Measurements from ENCODE around the gene CT47C1. TPM values are rescaled to one million over a fixed set of nuclear protein-coding genes. Genes with fewer than 3 reads are reported as not detected.

CT47C1 gene
- total RNA-seq, 2 experiments from 2014 or later, result not detected

- ATAC-seq (ENCODE audit: poor library complexity) (no peak), DNase-seq (no peak)
- H3K4me3 Mint-ChIP-seq, result no peak overlapping the region
- Histone ChIP-seq H3K36me3 (ENCODE audit: insufficient read depth, low read length) (no peaks in the 10 kb centered on the region), H3K9me3 (ENCODE audit: control insufficient read depth in 1 of 2, insufficient read depth in 1 of 2, low read length in 2 of 2) (no peaks in the 10 kb centered on the region), H3K4me1 (ENCODE audit: insufficient read depth, low read length) (no peaks in the 10 kb centered on the region), H3K27ac (ENCODE audit: low read depth in 1 of 2, low read length in 2 of 2) (no peak overlapping the region), H3K27me3 (ENCODE audit: control insufficient read depth in 1 of 2, insufficient read depth in 2 of 2, low read length in 2 of 2) (peaks cover 4 to 5% of the 10 kb centered on the region in 2 experiments), H3K4me3 (ENCODE audit: low read length) (no peak overlapping the region)
- no peak for TF ChIP-seq CTCF (IDR thresholded peaks at IDR 0.05)
- H3K9me3 Mint-ChIP-seq, result no peaks in the 10 kb centered on the region
- POLR2A ChIA-PET, result no interaction called here
- H3K27me3 Mint-ChIP-seq, result no peaks in the 10 kb centered on the region
- no peak overlapping the region for H3K27ac Mint-ChIP-seq
- H3K36me3 Mint-ChIP-seq (ENCODE audit: low read depth), result no peaks in the 10 kb centered on the region
- intact Hi-C loops (cut with DNase I, micrococcal nuclease), result no loop called here
- CTCF ChIA-PET, result no interaction called here
- H3K4me1 Mint-ChIP-seq (ENCODE audit: low read depth), result no peaks in the 10 kb centered on the region
These were observed 17.1 kb upstream of the CT47C1 start for GRCh38 chrX:119055687-119056086.

GRCh38 chrX:119062750-119063374 lies 9.9 kb upstream of the CT47C1 start:
- H3K4me1 ChIP-seq (ENCODE audit: insufficient read depth, low read length), result no peaks in the 10 kb centered on the region
- no peaks in the 10 kb centered on the region for H3K36me3 ChIP-seq (ENCODE audit: insufficient read depth, low read length)
- no peaks in the 10 kb centered on the region for H3K27me3 Mint-ChIP-seq
- H3K4me1 Mint-ChIP-seq (ENCODE audit: low read depth), result no peaks in the 10 kb centered on the region
- no peak overlapping the region for H3K27ac ChIP-seq (ENCODE audit: low read depth in 1 of 2, low read length in 2 of 2)
- H3K9me3 ChIP-seq (ENCODE audit: control insufficient read depth in 1 of 2, insufficient read depth in 1 of 2, low read length in 2 of 2), result no peaks in the 10 kb centered on the region
- DNase-seq, result no peak
- POLR2A ChIA-PET, result no interaction called here
- no peaks in the 10 kb centered on the region for H3K36me3 Mint-ChIP-seq (ENCODE audit: low read depth)
- no peaks in the 10 kb centered on the region for H3K9me3 Mint-ChIP-seq
- TF ChIP-seq CTCF (IDR thresholded peaks at IDR 0.05), result no peak
- no peak overlapping the region for H3K4me3 Mint-ChIP-seq
- no peaks in the 10 kb centered on the region for H3K27me3 ChIP-seq (ENCODE audit: control insufficient read depth in 1 of 2, insufficient read depth in 2 of 2, low read length in 2 of 2)
- no peak overlapping the region for H3K4me3 ChIP-seq (ENCODE audit: low read length)
- CTCF ChIA-PET, result no interaction called here
- intact Hi-C loops (cut with DNase I, micrococcal nuclease), result no loop called here
- no peak for ATAC-seq (ENCODE audit: poor library complexity)
- no peak overlapping the region for H3K27ac Mint-ChIP-seq

- H3K9me3 Mint-ChIP-seq, result no peaks in the 10 kb centered on the region
These were observed 9.4 kb upstream of the CT47C1 start for GRCh38 chrX:119063428-119063827.

More at GRCh38 chrX:119063428-119063827, 9.4 kb upstream of the CT47C1 start:
- H3K4me1 ChIP-seq (ENCODE audit: insufficient read depth, low read length), result no peaks in the 10 kb centered on the region
- H3K4me3 ChIP-seq (ENCODE audit: low read length), result no peak overlapping the region
- ChIA-PET POLR2A (no interaction called here), CTCF (no interaction called here)
- ATAC-seq (ENCODE audit: poor library complexity) (no peak), DNase-seq (no peak)
- no peak for TF ChIP-seq CTCF (IDR thresholded peaks at IDR 0.05)
- Mint-ChIP-seq H3K27ac (no peak overlapping the region), H3K36me3 (ENCODE audit: low read depth) (no peaks in the 10 kb centered on the region), H3K4me3 (no peak overlapping the region), H3K27me3 (no peaks in the 10 kb centered on the region), H3K4me1 (ENCODE audit: low read depth) (no peaks in the 10 kb centered on the region)
- no peaks in the 10 kb centered on the region for H3K27me3 ChIP-seq (ENCODE audit: control insufficient read depth in 1 of 2, insufficient read depth in 2 of 2, low read length in 2 of 2)
- H3K9me3 ChIP-seq (ENCODE audit: control insufficient read depth in 1 of 2, insufficient read depth in 1 of 2, low read length in 2 of 2), result no peaks in the 10 kb centered on the region
- H3K36me3 ChIP-seq (ENCODE audit: insufficient read depth, low read length), result no peaks in the 10 kb centered on the region
- intact Hi-C loops (cut with DNase I, micrococcal nuclease), result no loop called here
- H3K27ac ChIP-seq (ENCODE audit: low read depth in 1 of 2, low read length in 2 of 2), result no peak overlapping the region

Data from CD4-positive, alpha-beta T cell (primary cell).